HepG2 (cell line): Measurements from ENCODE around the gene ZMIZ1. TPM values are rescaled to one million over a fixed set of nuclear protein-coding genes. Genes with fewer than 3 reads are reported as not detected.

ENCODE experiments used
- CHD2 ChIP-seq: IDR thresholded peaks from 2 replicates; pipeline ENCODE4 v1.6.1; 2011; ENCODE audit warnings: low read depth, low read length, improper control_type of control experiment
- GABPA ChIP-seq, 2 experiments: IDR thresholded peaks; 2 replicates each; pipeline ENCODE4 v1.6.1; 2011 to 2016; ENCODE audit warnings: low read depth in 2 of 2, low read length in 1 of 2, missing biosample characterization in 1 of 2, missing genetic modification characterization in 1 of 2
- HNRNPH1 ChIP-seq: fragments of 200-400 bp; formaldehyde crosslinking; optimal IDR thresholded peaks from 2 replicates; pipeline ENCODE3; 2017; ENCODE audit warnings: mild to moderate bottlenecking, low read depth, low read length
- KDM4B ChIP-seq: sonication (generic); formaldehyde crosslinking; IDR thresholded peaks from 2 replicates; pipeline ENCODE4 v1.4.0; 2020; ENCODE audit warnings: missing genetic modification reagents
- NCOR1 ChIP-seq: fragments of 200-600 bp; sonication (generic); IDR thresholded peaks from 2 replicates; pipeline ENCODE4 v1.7.0; 2017; ENCODE audit warnings: antibody characterized with exemption, low read length, borderline replicate concordance
- NRL ChIP-seq: sonication (generic); formaldehyde crosslinking; IDR thresholded peaks from 2 replicates; pipeline ENCODE4 v1.5.0; 2020; ENCODE audit warnings: missing genetic modification reagents, mild to moderate bottlenecking, moderate library complexity, borderline replicate concordance
- ZNF205 ChIP-seq: IDR thresholded peaks from 2 replicates; pipeline ENCODE4 v1.6.1; 2018; ENCODE audit warnings: missing biosample characterization, missing genetic modification reagents
- polyA plus RNA-seq, 8 experiments: library from polyadenylated mRNA; depleted of rRNA in 3 of 8; stranded (reverse) in 7 of 8; unstranded in 1 of 8; fragments of >200 nt; fragmentation: Illumina TruSeq in 4 of 8; extraction: Trizol in 4 of 8; gene quantifications; 2 replicates each; pipeline versions ENCODE4 v1.2.1 to v1.2.3, GENCODE V29; 2011 to 2016; ENCODE audit warnings: low read depth in 4 of 8, missing spikeins in 1 of 8, mixed read lengths in 1 of 8; ENCODE audit not compliant: insufficient read depth in 1 of 8
- total RNA-seq, 5 experiments: library from RNA; depleted of rRNA; stranded (reverse); fragments of >200 nt; fragmentation: Illumina TruSeq; extraction: Trizol; gene quantifications; 2 replicates each; pipeline ENCODE4 v1.2.3, GENCODE V29; 2016; ENCODE audit warnings: low read depth in 1 of 5
- TF ChIP-seq, protein P1 (sequence below): sonication (generic); formaldehyde crosslinking; IDR thresholded peaks from 2 replicates; pipeline ENCODE4 v1.8.0; 2022; ENCODE audit warnings: missing genetic modification reagents, mild to moderate bottlenecking, moderate library complexity, borderline replicate concordance
- TF ChIP-seq, protein P2 (sequence below): sonication (generic); formaldehyde crosslinking; conservative IDR thresholded peaks from 2 replicates; pipeline ENCODE4 v1.8.1; 2023; ENCODE audit warnings: missing genetic modification reagents
- TF ChIP-seq, protein P3 (sequence below): sonication (generic); formaldehyde crosslinking; IDR thresholded peaks from 2 replicates; pipeline ENCODE4 v1.4.0; 2020; ENCODE audit warnings: missing genetic modification reagents
- TF ChIP-seq, protein P4 (sequence below): sonication (generic); formaldehyde crosslinking; IDR thresholded peaks from 2 replicates; pipeline ENCODE4 v1.4.0; 2020; ENCODE audit warnings: missing genetic modification reagents

Gene ZMIZ1
- total and polyA plus RNA-seq, 2 of the 13 experiments (the other 11 are each of a cell fraction or from before 2014, with no cell fraction given), result 5.3 to 10.2 TPM

DNA sequence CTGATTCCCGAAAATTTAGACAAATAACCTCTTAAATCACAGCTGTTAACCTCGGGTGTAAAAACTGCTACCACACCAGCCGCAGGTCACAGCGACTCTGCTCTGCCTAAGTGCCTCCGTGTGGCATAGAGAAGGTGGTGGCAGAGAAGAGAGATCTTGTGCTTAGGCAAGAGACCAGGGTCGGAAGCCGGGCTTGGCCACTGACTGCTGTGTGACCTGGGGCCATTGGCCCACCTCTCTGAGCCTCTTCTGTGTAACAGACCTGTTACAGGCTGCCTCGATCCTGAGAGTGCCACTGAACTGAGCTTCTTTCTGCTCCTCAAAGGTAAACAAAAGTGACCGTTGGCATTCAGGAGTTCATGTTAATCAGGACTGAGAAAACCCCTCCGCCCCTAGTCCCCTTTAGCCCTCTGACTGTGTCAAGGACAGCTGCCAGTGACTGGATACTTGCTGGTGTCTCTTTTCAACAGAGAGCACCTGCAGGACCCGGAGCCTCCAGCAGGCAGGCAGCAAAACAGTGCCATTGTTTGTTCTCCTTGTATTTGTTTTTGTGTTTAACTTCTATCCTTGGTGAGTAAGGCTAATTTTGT is 36.5 kb downstream of the ZMIZ1 start (continued):
- TF ChIP-seq, protein P1, sequence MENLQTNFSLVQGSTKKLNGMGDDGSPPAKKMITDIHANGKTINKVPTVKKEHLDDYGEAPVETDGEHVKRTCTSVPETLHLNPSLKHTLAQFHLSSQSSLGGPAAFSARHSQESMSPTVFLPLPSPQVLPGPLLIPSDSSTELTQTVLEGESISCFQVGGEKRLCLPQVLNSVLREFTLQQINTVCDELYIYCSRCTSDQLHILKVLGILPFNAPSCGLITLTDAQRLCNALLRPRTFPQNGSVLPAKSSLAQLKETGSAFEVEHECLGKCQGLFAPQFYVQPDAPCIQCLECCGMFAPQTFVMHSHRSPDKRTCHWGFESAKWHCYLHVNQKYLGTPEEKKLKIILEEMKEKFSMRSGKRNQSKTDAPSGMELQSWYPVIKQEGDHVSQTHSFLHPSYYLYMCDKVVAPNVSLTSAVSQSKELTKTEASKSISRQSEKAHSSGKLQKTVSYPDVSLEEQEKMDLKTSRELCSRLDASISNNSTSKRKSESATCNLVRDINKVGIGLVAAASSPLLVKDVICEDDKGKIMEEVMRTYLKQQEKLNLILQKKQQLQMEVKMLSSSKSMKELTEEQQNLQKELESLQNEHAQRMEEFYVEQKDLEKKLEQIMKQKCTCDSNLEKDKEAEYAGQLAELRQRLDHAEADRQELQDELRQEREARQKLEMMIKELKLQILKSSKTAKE (CRISPR knock-in tag), result peak; percentile 76
- TF ChIP-seq, protein P2, sequence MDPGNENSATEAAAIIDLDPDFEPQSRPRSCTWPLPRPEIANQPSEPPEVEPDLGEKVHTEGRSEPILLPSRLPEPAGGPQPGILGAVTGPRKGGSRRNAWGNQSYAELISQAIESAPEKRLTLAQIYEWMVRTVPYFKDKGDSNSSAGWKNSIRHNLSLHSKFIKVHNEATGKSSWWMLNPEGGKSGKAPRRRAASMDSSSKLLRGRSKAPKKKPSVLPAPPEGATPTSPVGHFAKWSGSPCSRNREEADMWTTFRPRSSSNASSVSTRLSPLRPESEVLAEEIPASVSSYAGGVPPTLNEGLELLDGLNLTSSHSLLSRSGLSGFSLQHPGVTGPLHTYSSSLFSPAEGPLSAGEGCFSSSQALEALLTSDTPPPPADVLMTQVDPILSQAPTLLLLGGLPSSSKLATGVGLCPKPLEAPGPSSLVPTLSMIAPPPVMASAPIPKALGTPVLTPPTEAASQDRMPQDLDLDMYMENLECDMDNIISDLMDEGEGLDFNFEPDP, result no peak
- no peak for TF ChIP-seq GABPA (IDR thresholded peaks at IDR 0.05; ENCODE audit: low read depth, low read length)
- no peak for TF ChIP-seq GABPA (CRISPR knock-in tag; IDR thresholded peaks at IDR 0.05; ENCODE audit: low read depth)
- TF ChIP-seq CHD2, result no peak
- no peak for TF ChIP-seq HNRNPH1
- no peak for TF ChIP-seq NCOR1
- TF ChIP-seq, protein P3, sequence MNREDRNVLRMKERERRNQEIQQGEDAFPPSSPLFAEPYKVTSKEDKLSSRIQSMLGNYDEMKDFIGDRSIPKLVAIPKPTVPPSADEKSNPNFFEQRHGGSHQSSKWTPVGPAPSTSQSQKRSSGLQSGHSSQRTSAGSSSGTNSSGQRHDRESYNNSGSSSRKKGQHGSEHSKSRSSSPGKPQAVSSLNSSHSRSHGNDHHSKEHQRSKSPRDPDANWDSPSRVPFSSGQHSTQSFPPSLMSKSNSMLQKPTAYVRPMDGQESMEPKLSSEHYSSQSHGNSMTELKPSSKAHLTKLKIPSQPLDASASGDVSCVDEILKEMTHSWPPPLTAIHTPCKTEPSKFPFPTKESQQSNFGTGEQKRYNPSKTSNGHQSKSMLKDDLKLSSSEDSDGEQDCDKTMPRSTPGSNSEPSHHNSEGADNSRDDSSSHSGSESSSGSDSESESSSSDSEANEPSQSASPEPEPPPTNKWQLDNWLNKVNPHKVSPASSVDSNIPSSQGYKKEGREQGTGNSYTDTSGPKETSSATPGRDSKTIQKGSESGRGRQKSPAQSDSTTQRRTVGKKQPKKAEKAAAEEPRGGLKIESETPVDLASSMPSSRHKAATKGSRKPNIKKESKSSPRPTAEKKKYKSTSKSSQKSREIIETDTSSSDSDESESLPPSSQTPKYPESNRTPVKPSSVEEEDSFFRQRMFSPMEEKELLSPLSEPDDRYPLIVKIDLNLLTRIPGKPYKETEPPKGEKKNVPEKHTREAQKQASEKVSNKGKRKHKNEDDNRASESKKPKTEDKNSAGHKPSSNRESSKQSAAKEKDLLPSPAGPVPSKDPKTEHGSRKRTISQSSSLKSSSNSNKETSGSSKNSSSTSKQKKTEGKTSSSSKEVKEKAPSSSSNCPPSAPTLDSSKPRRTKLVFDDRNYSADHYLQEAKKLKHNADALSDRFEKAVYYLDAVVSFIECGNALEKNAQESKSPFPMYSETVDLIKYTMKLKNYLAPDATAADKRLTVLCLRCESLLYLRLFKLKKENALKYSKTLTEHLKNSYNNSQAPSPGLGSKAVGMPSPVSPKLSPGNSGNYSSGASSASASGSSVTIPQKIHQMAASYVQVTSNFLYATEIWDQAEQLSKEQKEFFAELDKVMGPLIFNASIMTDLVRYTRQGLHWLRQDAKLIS, result no peak
- TF ChIP-seq KDM4B (CRISPR knock-in tag), result no peak
- TF ChIP-seq ZNF205 (CRISPR knock-in tag), result no peak
- TF ChIP-seq, protein P4, sequence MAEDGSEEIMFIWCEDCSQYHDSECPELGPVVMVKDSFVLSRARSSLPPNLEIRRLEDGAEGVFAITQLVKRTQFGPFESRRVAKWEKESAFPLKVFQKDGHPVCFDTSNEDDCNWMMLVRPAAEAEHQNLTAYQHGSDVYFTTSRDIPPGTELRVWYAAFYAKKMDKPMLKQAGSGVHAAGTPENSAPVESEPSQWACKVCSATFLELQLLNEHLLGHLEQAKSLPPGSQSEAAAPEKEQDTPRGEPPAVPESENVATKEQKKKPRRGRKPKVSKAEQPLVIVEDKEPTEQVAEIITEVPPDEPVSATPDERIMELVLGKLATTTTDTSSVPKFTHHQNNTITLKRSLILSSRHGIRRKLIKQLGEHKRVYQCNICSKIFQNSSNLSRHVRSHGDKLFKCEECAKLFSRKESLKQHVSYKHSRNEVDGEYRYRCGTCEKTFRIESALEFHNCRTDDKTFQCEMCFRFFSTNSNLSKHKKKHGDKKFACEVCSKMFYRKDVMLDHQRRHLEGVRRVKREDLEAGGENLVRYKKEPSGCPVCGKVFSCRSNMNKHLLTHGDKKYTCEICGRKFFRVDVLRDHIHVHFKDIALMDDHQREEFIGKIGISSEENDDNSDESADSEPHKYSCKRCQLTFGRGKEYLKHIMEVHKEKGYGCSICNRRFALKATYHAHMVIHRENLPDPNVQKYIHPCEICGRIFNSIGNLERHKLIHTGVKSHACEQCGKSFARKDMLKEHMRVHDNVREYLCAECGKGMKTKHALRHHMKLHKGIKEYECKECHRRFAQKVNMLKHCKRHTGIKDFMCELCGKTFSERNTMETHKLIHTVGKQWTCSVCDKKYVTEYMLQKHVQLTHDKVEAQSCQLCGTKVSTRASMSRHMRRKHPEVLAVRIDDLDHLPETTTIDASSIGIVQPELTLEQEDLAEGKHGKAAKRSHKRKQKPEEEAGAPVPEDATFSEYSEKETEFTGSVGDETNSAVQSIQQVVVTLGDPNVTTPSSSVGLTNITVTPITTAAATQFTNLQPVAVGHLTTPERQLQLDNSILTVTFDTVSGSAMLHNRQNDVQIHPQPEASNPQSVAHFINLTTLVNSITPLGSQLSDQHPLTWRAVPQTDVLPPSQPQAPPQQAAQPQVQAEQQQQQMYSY (CRISPR knock-in tag), result no peak
- no peak for TF ChIP-seq NRL (CRISPR knock-in tag)
